HG03460 (cell line): ENCODE measurements around the gene ECI1.
A peak's percentile ranks its signal among the peaks of the same experiment; 100 is the strongest.
"Not testable (repeated sequence)": the region's sequence is repeated elsewhere in the genome, so short reads cannot be mapped to it uniquely, and the experiment has no call there.

Source experiments
- ATAC-seq: cut with Tn5 transposase; IDR thresholded peaks from one replicate; pipeline ENCODE4 v1.9.1; 2021; ENCODE audit not compliant: unreplicated experiment

ECI1 gene

GRCh38 chr16:2212362-2213324, 38.7 kb downstream of the ECI1 start:
- no peak for ATAC-seq

GRCh38 chr16:2211923-2212347, 39.5 kb downstream of the ECI1 start:
- ATAC-seq: no peak

- ATAC-seq: no peak
Measured at GRCh38 chr16:2210386-2211365, 40.7 kb downstream of the ECI1 start, which contains the start of gene BRICD5. Gene BRICD5 (minus strand): TSS chr16:2210863. CDS start chr16:2210833, 30 bp downstream.

- no peak for ATAC-seq
Measured at GRCh38 chr16:2210009-2210332, 41.4 kb downstream of the ECI1 start.

GRCh38 chr16:2209258-2210008, 42.0 kb downstream of the ECI1 start:
- ATAC-seq: no peak

- ATAC-seq: no peak
Measured at GRCh38 chr16:2208772-2209171, 42.6 kb downstream of the ECI1 start.

GRCh38 chr16:2208308-2208707, 43.1 kb downstream of the ECI1 start:
- no peak for ATAC-seq

- no peak for ATAC-seq
Measured at GRCh38 chr16:2207872-2208271, 43.5 kb downstream of the ECI1 start.

GRCh38 chr16:2206780-2207433, 44.5 kb downstream of the ECI1 start:
- no peak for ATAC-seq

- ATAC-seq: no peak
Measured at GRCh38 chr16:2206420-2206779, 45.0 kb downstream of the ECI1 start.

GRCh38 chr16:2205967-2206313, 45.4 kb downstream of the ECI1 start:
- ATAC-seq: peak; percentile 10

GRCh38 chr16:2205104-2205966, 46.1 kb downstream of the ECI1 start, which contains the start of gene MLST8:
Gene MLST8 (plus strand): TSS chr16:2205454. CDS start chr16:2206086, 632 bp downstream.
- ATAC-seq: peak; percentile 60

- no peak for ATAC-seq
Measured at GRCh38 chr16:2204416-2205103, 46.8 kb downstream of the ECI1 start.

GRCh38 chr16:2203119-2203688, 48.2 kb downstream of the ECI1 start:
- ATAC-seq: not testable (repeated sequence)

- no peak for ATAC-seq
Measured at GRCh38 chr16:2200313-2200712, 51.1 kb downstream of the ECI1 start.

GRCh38 chr16:2199621-2200139, 51.7 kb downstream of the ECI1 start:
- no peak for ATAC-seq

- no peak for ATAC-seq
Measured at GRCh38 chr16:2199095-2199494, 52.3 kb downstream of the ECI1 start.

- no peak for ATAC-seq
Measured at GRCh38 chr16:2198283-2198682, 53.1 kb downstream of the ECI1 start.
